NCI-H146 treated with DMSO at 0.1 percent for 48 hours (cell line): ENCODE data around the gene CLTRN.
"Not testable (repeated sequence)": the region's sequence is repeated elsewhere in the genome, so short reads cannot be mapped to it uniquely, and the experiment has no call there.

Experiments used
- DNase-seq: peaks from one replicate; lab custom pipeline; 2025; ENCODE audit not compliant: unreplicated experiment; lab: John Stamatoyannopoulos, UW

Gene CLTRN, protein sequence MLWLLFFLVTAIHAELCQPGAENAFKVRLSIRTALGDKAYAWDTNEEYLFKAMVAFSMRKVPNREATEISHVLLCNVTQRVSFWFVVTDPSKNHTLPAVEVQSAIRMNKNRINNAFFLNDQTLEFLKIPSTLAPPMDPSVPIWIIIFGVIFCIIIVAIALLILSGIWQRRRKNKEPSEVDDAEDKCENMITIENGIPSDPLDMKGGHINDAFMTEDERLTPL

GRCh38 chrX:15664487-15665444, at the start of gene CLTRN:
TSS of gene CLTRN (minus strand) at chrX:15664805. CDS start at chrX:15664775, 30 bp downstream.
- no peak for DNase-seq

DNA sequence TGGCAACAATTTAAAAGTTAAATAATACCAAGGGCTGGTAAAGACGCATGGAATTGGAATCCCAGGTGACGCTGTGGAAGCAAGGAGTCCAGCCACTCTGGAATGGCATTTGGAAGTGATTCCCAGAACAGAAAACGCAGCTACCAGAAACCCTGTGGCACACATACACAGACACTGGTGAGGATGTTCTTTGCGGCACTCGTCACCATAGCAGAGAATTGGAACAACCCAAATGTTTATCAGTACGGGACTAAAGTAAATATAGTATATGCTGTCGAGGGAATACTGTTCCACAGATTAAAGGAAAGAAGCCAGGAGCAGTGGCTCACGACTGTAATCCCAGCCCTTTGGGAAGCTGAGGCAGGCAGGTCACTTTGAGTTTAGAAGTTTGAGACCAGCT, 39.7 kb upstream of the CLTRN start:
- not testable (repeated sequence) for DNase-seq

DNA sequence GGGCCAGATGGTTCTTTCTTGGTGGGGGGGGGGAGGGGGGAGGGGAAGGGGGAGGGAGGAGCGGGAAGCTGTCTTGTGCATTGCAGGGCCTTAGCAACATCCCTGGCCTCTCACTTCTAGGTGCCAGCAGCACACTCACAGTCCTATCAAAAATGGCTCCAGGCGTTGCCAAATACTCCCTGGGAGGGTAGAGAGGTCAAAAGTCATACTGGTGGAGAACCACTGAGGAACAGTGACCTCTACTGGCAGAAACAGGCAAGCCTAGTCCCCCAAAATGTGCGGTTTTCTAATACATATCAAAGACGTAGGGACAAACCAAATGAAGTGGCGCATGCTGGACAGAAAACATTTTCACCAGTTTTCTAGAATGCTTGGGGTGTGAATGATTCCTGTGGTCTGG, 39.2 kb upstream of the CLTRN start:
- DNase-seq: not testable (repeated sequence)

DNA sequence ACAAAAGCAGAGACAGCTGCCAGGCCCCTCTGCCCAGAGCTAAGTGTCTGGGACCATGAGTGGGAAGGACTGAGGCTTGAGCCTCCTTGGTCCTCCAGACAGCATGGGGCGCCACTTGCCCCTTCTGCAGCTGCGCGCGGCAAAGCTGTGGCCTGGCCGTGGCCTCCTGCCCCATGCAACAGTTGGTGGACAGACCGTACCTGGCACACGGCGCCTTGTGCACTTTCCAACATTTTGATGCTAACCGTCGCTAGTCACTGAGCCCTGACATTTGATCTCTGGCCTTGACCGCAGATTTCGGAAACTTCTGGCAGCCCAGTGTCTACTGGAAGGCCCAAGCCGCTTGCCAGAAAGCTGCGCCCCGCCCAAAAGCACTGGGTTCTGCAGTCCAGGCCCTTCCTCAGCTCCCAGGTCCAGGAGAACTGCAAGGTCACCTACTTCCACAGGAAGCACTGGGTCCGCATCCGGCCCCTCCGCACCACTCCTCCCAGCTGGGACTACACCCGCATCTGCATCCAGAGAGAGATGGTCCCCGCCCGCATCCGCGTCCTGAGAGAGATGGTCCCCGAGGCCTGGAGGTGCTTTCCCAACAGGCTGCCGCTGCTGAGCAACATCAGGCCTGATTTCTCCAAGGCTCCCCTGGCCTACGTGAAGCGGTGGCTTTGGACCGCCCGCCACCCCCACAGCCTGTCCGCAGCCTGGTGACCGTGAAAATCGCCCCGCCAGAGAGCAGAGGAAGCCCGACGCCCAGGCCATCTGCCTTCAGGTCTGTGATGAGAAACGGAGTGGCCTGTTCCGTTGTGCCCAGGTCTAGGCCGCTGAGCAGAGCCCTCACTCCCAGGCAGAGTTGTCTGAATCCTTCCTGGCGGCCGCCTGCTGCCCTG, 38.1 kb upstream of the CLTRN start:
- DNase-seq: no peak

DNA sequence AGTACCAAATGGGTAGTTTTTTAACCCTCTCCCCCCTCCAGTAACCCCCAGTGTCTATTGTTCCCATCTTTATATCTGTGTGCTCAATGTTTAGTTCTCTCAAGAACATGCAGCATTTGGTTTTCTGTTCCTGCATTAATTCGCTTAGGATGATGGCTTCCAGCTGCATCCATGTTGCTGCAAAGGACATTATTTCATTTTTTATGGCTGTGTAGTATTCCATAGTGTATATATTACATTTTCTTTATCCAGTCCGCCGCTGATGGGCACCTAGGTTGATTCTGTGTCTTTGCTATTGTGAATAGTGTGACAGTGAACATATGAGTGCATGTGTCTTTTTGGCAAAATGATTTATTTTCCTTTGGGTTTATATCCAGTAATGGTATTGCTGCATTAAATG, 31.9 kb upstream of the CLTRN start:
- DNase-seq: no peak

DNA sequence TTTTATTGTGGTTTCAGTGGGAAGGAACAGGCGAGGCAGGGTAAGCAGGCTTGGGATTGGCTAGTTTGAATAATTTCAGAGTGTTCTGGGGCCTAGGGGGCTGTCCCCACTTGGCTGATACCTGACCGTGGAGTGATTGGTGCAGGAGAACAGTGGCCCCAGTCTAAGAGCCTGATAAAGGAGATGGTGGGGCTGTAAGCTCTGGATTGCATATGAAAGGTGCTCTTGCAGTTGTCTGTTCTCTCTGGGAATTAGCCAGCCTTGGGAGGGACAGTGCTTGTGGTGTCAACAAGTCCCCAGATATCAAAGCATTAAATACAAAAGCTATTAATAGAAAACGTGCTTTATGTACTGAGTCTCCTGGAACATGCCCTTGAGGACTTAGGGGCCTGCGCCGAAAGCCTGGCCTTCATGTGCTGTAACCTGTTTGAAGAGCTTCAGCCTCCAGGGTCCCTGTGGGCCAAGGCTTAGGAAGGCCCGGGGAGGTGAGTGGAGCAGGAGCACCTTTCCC, 30.4 kb upstream of the CLTRN start:
- DNase-seq: no peak

DNA sequence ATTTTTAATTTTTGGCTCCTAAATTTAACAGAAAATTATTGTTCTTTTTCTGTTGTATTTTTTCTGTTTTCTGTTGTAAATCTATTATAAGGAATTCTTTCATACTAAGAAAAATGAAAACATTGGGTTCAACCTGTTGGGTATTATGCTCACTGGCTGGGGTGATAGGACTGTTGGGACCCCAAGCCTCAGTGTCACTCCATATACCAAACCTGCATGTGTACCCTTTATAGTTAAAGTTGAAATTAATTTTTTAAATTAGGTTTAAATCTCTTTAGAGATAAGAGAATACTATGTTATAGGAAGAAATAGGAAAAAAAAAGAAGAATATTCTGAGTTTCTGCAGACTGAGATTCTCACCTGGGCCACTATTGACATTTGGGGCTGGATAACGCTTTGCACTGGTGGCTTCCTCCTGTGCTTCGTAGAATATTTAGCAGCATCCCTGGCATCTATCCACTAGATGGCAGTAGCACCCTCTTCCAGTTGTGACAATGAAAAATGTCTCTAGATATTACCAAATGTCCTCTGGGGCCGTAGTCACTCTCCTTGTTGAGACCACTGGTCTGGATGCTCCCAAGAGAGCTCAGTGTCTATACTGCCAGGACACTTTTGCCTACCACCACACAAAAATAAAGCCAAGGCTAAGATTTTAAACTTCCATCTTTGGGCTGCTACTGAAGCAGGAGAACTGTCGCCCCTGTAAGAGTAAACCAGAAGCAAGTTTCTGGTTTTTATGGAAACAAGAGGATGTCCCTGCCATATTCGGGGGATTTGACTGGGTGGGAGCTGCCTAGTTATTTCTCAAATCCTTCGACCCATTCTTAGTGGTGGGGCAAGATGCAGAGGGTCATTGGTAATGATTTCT, 22.4 kb upstream of the CLTRN start:
- peak; percentile 7 for DNase-seq

- DNase-seq: no peak
Observed at GRCh38 chrX:15683193-15683592, 18.6 kb upstream of the CLTRN start.

DNA sequence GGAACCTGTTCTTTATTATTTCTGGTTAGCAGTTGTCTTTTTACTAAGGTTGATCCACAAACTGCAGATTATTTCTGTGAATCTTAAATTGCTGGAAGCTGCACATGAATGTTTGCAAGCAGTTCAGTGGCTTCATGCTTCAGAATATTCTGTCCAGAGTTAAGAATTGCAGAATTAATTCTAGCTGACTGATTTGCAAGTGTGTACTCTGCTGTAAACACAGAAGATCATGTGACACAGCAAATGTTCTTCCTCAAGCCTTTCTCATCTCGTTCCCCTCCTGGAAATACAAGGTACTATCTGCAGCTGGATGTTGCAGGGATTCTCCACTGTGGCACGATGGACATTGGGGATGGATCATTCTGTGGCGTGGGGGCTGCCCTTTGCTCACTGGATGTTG, 16.8 kb upstream of the CLTRN start:
- DNase-seq: no peak

GRCh38 chrX:15680401-15680800, 15.8 kb upstream of the CLTRN start:
- no peak for DNase-seq

DNA sequence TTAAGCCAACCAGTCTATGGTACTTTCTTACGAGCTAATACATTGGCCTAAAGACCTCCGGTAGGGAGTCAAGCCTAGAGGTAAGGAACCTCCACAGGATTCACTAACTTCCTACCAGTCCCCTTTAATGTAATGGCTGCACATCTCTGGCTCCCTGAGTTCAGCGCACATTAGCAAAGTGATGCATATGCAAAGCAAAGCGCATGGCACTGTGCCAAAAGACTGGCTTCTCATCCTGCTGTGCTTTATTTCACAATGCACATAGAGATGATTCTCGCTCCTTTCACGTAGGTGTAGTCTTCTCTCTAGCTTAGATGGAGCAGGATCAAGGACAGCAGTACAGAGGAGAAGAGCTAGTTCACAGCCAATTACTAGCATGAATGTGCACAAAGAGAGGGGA, 14.6 kb upstream of the CLTRN start:
- no peak for DNase-seq

GRCh38 chrX:15678339-15678738, 13.7 kb upstream of the CLTRN start:
- DNase-seq: no peak

- no peak for DNase-seq
Observed at GRCh38 chrX:15676886-15677285, 12.3 kb upstream of the CLTRN start.

- DNase-seq: peak; percentile 77
Observed at GRCh38 chrX:15675490-15675921, 10.9 kb upstream of the CLTRN start.

DNA sequence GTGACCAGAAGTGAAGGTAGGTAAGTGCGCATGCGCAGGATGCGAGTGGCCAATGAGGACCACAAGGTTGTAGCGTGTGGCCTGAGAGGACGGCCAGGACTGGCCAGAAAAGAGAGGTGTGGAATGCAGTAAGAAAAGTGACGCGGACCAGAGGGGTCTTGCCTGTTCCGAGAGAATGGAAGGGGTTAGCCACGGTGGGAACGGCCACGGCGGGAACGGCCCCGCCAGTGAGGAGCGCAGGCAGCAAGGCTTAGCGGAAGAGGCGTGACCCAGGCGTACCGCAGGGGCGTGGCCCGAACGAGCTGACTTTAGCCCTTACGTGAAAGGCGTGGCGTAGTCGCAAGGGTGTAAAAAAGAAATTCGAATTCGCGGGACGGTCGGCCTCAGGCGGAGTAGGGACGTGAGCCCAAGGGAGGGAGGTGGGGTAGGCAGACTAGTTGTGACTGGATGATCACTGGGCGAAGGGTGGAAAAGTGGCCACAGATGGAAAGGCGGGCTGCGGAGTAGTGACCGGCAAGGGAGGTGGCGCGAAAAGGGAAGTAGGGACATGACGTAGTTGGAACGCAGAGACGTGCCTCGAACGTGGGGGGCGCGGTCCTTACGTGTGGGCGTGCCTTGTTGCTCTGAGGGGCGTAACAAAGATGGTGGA, 10.4 kb upstream of the CLTRN start:
- peak; percentile 79 for DNase-seq

- DNase-seq: no peak
Observed at GRCh38 chrX:15674514-15674840, 9.9 kb upstream of the CLTRN start.

- DNase-seq: no peak
Observed at GRCh38 chrX:15673970-15674369, 9.4 kb upstream of the CLTRN start.

DNA sequence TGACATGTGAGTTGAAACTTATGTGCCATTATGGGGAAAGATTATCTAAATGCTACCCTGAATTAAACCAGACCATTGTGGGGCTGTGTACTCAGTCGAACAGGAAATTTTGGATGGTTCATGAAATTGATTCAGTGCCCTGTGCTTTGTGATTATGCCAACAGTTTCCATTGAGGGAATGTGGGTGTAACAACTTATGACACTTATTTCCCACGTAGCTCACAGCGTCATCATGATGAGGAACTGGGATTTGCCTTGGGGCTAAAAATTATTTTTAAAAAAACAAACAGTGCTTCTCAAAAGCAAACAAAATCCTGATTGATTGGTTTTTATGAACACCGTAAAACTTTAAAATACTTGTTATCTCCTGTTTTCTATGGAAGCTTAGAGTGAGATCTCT, 8.3 kb upstream of the CLTRN start:
- no peak for DNase-seq

DNA sequence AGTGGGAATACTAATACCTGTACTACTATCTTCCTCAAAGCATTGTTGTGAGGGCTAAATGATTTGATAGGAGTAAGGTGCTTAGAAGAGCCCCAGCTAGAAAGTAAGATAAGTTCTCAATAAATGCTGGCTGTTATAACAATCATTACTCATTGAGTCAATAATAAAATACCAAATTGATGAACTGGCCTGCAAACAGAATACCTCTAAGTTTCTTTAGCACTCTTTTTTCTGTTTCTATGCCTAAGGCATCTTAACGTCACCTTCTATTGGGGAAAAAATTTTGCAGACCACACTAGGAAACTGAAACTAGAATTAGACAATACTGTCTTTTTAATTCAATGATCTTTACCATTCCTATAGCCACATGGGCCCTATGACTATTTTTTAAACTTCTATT, 1.2 kb downstream of the CLTRN start:
- DNase-seq: no peak

DNA sequence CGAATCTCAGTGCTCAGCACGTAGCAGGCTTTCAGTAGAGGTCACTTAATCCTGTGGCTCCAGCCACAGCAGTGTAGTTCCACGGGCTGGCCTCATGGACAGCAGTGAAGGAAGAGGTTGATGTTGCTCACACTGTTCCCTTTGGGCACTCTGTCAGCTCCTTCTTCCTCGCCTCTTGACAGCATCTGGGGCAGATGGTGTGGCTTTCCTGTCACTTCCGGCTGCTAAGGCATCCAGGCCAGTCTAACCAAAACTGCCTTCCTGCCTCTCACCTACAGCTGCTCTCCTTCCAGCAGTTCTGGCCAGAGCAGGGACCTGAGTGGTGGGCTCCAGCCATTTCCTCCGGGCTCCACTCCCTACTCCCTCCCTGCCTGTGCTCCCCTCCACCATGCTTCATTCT, 9.8 kb downstream of the CLTRN start:
- not testable (repeated sequence) for DNase-seq
